ENCODE data around the gene HABP2. TPM values are rescaled to one million over a fixed set of nuclear protein-coding genes. Genes with fewer than 3 reads are reported as not detected.

The HABP2 gene
- total and polyA plus RNA-seq, 2 donors: 0.10 TPM; not detected in 1

GRCh38 chr10:113520690-113521474 lies 32.0 kb upstream of the HABP2 start:
- WGBS: 43% methylated on average over 8 of the region's 8 CpGs
- H3K27ac ChIP-seq (ENCODE audit: low read depth): no peak overlapping the region
- peak; percentile 59 for DNase-seq (ENCODE audit: extremely low spot score)
- no peaks in the 10 kb centered on the region for H3K36me3 ChIP-seq (ENCODE audit: insufficient read depth)
- no peaks in the 10 kb centered on the region for H3K4me1 ChIP-seq (ENCODE audit: insufficient read depth)
- no peak overlapping the region for H3K4me3 ChIP-seq (ENCODE audit: low read depth, low read length)

DNA sequence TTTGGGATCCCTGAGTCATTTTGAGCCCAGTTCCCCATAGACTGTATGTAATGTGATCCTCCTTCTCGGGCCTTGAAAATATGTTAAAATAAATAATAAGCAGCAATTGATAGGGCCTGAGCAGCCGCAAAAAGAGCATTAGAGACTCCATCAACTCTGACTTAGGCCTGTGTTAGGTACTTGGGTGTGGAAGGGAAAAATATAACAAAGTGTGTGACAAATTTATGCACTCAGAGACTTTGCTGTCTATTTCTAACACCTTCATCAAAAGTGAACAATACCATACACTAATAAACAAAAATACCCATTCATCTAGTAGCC lies 31.4 kb upstream of the HABP2 start:
- 56% methylated on average over 2 of the region's 2 CpGs for WGBS
- Histone ChIP-seq H3K4me3 (ENCODE audit: low read depth, low read length) (no peak overlapping the region), H3K27ac (ENCODE audit: low read depth) (no peak overlapping the region), H3K36me3 (ENCODE audit: insufficient read depth) (no peaks in the 10 kb centered on the region), H3K4me1 (ENCODE audit: insufficient read depth) (no peaks in the 10 kb centered on the region)
- DNase-seq (ENCODE audit: extremely low spot score): no peak

DNA sequence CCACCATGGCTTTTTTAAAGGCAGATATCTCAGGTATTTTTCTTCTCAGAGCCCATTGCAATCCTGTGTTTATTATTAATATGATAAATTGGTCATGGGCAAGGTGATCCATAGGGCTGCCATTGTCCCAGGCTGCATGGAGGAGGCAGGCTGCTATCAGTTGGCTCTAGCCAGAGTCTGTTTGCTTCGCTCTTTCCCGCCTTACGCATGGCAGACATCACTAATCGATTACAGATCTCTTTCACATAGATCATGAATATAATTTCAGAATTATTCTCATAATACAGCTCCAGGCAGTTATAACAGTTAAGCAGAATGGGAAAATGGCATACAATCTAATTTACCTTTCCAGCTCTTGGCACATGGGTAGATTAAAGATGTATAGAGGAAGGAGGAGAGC lies 30.4 kb upstream of the HABP2 start:
- Histone ChIP-seq H3K27ac (ENCODE audit: low read depth) (no peak overlapping the region), H3K4me3 (ENCODE audit: low read depth, low read length) (no peak overlapping the region), H3K4me1 (ENCODE audit: insufficient read depth) (no peaks in the 10 kb centered on the region), H3K36me3 (ENCODE audit: insufficient read depth) (no peaks in the 10 kb centered on the region)
- DNase-seq (ENCODE audit: extremely low spot score): no peak
- WGBS: 96% methylated on average over 4 of the region's 4 CpGs

DNA sequence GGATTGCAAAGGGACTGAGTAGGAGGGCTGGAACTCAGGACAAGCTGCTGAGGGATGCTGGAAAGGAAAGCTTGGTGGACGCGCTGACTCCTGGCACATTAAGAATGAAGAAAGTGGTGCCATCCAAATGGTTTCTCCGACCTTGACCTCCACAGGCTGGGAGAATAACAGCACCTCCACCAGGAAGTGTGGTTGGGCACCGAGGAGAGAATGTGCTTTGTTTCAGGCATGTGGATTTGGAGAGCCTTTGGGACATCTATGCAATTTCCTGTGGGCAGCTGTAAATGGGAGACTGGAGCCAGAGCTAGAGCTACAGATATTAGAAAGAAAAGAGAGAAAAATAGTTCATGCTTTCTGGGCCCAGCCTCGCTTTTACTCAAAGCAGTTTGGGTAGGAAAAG lies 29.8 kb upstream of the HABP2 start:
- WGBS: 76% methylated on average over 5 of the region's 5 CpGs
- no peaks in the 10 kb centered on the region for H3K4me1 ChIP-seq (ENCODE audit: insufficient read depth)
- no peak for DNase-seq (ENCODE audit: extremely low spot score)
- no peak overlapping the region for H3K4me3 ChIP-seq (ENCODE audit: low read depth, low read length)
- no peak overlapping the region for H3K27ac ChIP-seq (ENCODE audit: low read depth)
- no peaks in the 10 kb centered on the region for H3K36me3 ChIP-seq (ENCODE audit: insufficient read depth)

GRCh38 chr10:113523628-113524027 lies 29.2 kb upstream of the HABP2 start:
- Histone ChIP-seq H3K4me3 (ENCODE audit: low read depth, low read length) (no peak overlapping the region), H3K27ac (ENCODE audit: low read depth) (no peak overlapping the region), H3K36me3 (ENCODE audit: insufficient read depth) (no peaks in the 10 kb centered on the region), H3K4me1 (ENCODE audit: insufficient read depth) (no peaks in the 10 kb centered on the region)
- 80% methylated on average over 1 of the region's 1 CpG for WGBS
- DNase-seq (ENCODE audit: extremely low spot score): no peak

DNA sequence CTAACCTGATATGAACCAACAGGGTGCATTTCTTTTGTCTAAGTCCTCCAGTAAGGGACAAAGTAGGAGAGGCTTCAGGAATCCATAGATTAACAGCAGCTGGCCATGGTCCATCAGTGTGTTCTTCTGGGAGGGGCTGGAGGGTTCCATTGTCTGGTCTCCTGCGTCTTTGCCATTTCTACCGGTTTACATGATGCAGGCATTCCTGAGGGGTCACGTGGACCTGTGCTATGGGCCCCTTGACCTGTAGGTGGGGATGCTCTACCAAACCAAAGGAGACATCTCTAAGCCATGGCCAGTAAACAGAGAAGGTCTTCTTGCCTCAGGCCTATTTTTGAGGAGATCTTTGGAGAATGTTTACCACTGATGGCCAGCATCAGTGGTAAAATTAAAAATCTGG lies 28.7 kb upstream of the HABP2 start:
- Histone ChIP-seq H3K27ac (ENCODE audit: low read depth) (no peak overlapping the region), H3K36me3 (ENCODE audit: insufficient read depth) (no peaks in the 10 kb centered on the region), H3K4me1 (ENCODE audit: insufficient read depth) (no peaks in the 10 kb centered on the region), H3K4me3 (ENCODE audit: low read depth, low read length) (no peak overlapping the region)
- DNase-seq (ENCODE audit: extremely low spot score): no peak
- 71% methylated on average over 3 of the region's 3 CpGs for WGBS

DNA sequence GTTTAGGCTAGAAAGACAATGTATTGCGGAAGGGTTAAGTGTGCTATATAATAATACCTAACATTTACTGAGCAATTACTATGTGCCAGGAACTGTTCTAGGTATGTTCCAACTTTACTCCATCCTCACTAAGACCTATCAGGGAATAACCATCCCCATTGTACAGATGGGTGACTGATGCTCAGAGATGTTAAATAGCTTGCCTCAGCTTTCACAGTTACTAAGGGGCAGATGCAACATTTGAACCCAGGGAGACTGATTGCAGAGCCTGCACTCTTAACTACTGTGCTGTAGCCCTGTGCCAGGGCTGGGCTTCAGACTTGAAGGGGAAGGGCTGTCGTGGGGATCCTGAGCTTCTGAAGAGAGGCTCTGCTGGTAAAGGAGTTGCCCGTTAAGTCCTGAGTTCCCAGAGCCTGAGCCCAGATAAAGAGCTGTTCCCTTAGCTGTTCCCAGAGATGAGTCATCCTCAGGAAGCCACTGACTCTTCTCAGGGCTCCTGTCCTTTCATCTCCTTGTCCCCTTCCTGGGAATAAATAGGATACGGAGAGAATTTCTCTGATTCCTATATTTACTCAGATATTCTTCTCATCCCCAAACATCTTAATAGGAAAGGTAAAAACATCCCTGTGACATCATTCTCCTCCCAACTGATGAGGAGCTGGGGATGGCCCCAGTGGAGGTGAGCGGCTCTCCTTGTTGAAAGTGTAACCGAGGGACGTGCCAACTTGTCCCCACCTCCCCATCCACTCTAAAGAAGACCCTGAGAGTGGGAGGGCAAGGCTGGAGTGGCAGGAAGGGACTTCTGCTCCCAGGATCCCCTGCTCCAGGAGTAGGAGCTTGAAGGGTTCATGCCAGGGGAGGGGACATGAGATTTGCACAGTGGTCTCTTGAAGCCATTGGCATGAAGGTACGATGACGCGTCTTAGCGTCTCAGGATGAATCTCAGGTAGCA lies 28.0 kb upstream of the HABP2 start:
- 82% methylated on average over 11 of the region's 11 CpGs for WGBS
- H3K4me3 ChIP-seq (ENCODE audit: low read depth, low read length): no peak overlapping the region
- H3K36me3 ChIP-seq (ENCODE audit: insufficient read depth): no peaks in the 10 kb centered on the region
- no peaks in the 10 kb centered on the region for H3K4me1 ChIP-seq (ENCODE audit: insufficient read depth)
- no peak for DNase-seq (ENCODE audit: extremely low spot score)
- no peak overlapping the region for H3K27ac ChIP-seq (ENCODE audit: low read depth)

DNA sequence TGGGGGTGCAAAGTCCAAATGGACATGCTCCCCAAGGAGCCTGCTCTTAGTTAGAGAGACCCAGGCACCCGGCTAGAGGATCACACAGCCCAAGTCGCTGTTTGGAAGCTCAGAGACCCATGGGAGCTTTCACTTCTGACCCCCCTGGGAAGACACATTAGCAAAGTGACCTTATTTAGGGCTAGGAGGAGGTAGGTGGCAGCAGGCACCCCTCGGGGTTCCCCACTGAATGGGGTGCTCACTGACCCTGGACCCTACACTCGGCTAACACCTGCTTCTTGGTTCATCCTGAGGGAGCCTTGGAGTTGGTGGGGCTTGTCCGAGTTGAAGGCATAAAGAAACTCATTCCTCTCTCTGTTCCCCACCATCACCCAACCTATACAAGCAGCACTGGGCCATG lies 27.1 kb upstream of the HABP2 start:
- Histone ChIP-seq H3K4me1 (ENCODE audit: insufficient read depth) (no peaks in the 10 kb centered on the region), H3K27ac (ENCODE audit: low read depth) (no peak overlapping the region), H3K4me3 (ENCODE audit: low read depth, low read length) (no peak overlapping the region), H3K36me3 (ENCODE audit: insufficient read depth) (no peaks in the 10 kb centered on the region)
- 94% methylated on average over 5 of the region's 5 CpGs for WGBS
- no peak for DNase-seq (ENCODE audit: extremely low spot score)

DNA sequence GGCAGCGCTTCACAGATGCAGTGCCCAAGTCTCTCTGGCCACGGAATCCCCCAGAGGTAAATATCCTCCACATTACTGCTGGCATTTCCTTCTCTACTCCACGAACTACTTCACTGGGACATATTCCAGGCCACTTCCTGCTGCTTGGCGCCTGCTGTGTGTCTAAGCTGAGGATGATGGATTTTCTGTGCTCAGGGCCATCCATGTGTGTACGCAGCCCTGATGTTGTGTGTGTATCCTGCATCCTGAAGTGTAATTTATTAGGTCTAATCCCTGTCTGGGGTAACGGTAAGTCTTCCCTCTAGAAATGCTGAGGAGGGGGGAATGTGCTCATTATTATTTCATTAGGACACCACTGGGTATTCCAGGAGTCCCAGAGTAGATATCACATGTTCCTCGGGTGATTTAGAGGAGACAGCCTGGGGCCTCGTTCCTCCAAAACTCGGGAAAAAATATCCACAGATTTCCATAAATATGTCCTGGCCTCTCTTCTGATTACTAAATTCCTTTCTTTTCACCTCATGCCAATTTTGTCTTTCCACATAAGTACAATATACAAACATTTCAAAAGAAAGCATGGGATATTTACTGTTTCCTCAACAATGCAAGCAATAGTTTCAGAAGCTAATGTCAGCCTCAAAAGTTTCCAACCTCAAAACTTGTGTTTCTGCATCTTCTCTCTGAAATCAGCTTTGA lies 25.5 kb upstream of the HABP2 start:
- 49% methylated on average over 9 of the region's 9 CpGs for WGBS
- DNase-seq (ENCODE audit: extremely low spot score): no peak
- Histone ChIP-seq H3K27ac (ENCODE audit: low read depth) (no peak overlapping the region), H3K36me3 (ENCODE audit: insufficient read depth) (no peaks in the 10 kb centered on the region), H3K4me3 (ENCODE audit: low read depth, low read length) (no peak overlapping the region), H3K4me1 (ENCODE audit: insufficient read depth) (no peaks in the 10 kb centered on the region)

DNA sequence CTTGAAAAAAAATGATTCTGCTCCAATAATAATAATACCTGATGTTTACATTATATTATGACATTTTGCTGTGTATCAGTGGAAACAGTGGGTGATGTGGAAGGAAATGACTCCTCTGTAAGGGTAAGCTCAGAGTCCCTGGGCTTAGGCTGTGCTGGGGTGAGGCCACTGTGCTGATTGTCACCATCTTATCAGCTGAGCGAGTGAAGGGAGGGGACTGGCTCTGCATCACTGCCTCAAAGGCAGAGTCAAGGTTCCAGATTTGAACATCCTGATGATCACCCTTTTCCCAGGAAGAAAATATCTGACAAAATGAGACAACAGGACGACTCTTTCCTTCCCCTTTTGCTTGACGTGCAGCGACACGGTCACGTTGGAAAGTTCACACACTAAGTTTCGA lies 24.0 kb upstream of the HABP2 start:
- no peak overlapping the region for H3K27ac ChIP-seq (ENCODE audit: low read depth)
- no peaks in the 10 kb centered on the region for H3K4me1 ChIP-seq (ENCODE audit: insufficient read depth)
- H3K36me3 ChIP-seq (ENCODE audit: insufficient read depth): no peaks in the 10 kb centered on the region
- no peak for DNase-seq (ENCODE audit: extremely low spot score)
- WGBS: 94% methylated on average over 7 of the region's 7 CpGs
- no peak overlapping the region for H3K4me3 ChIP-seq (ENCODE audit: low read depth, low read length)

DNA sequence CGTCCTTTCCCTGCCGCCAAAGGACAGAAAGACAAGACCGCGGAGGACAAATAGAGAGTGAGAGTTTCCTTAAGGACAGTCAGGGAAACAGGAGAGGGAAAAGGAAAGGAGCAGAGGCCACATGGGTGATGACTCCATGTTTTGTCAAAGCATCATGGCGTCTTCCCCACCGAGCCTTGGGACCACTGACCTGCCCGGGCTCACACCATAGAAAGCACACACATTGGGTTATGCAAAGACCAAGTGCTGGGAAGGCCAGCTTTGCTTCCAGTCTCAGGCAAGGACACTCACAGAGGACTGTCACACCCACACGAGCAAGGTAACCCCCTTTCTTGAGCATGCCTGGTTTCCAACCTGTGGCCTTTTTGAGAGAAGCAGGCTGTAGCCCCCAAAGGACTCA lies 23.3 kb upstream of the HABP2 start:
- H3K4me1 ChIP-seq (ENCODE audit: insufficient read depth): no peaks in the 10 kb centered on the region
- DNase-seq (ENCODE audit: extremely low spot score): no peak
- no peak overlapping the region for H3K4me3 ChIP-seq (ENCODE audit: low read depth, low read length)
- H3K36me3 ChIP-seq (ENCODE audit: insufficient read depth): no peaks in the 10 kb centered on the region
- no peak overlapping the region for H3K27ac ChIP-seq (ENCODE audit: low read depth)
- WGBS: 93% methylated on average over 8 of the region's 8 CpGs

DNA sequence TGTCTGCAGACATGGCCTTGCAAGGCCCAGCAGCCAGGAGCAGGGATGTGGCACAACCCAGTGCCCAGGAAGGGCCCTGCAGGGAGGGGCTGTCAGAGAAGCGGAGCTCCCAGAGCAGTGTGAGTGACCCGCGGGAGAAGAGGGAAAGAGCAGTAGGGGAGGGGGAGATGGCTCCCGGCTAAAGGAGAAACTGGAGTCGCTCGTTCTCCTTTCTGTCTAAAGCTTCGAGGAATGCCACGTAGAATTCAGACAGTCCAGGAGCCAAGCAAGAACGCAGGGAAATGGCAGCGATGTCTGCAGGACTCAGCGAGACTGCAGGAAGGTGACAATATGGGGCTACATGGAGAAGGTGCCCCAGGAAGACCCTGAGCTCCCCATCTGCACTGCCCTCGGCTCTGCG lies 22.4 kb upstream of the HABP2 start:
- H3K4me3 ChIP-seq (ENCODE audit: low read depth, low read length): no peak overlapping the region
- WGBS: 79% methylated on average over 13 of the region's 13 CpGs
- no peaks in the 10 kb centered on the region for H3K36me3 ChIP-seq (ENCODE audit: insufficient read depth)
- no peak overlapping the region for H3K27ac ChIP-seq (ENCODE audit: low read depth)
- no peaks in the 10 kb centered on the region for H3K4me1 ChIP-seq (ENCODE audit: insufficient read depth)
- no peak for DNase-seq (ENCODE audit: extremely low spot score)

GRCh38 chr10:113532724-113533123 lies 20.1 kb upstream of the HABP2 start:
- H3K27ac ChIP-seq (ENCODE audit: low read depth): no peak overlapping the region
- no peak overlapping the region for H3K4me3 ChIP-seq (ENCODE audit: low read depth, low read length)
- no peaks in the 10 kb centered on the region for H3K36me3 ChIP-seq (ENCODE audit: insufficient read depth)
- no peak for DNase-seq (ENCODE audit: extremely low spot score)
- no peaks in the 10 kb centered on the region for H3K4me1 ChIP-seq (ENCODE audit: insufficient read depth)
- 87% methylated on average over 3 of the region's 3 CpGs for WGBS

GRCh38 chr10:113533801-113534200 lies 19.1 kb upstream of the HABP2 start:
- no peaks in the 10 kb centered on the region for H3K36me3 ChIP-seq (ENCODE audit: insufficient read depth)
- H3K4me1 ChIP-seq (ENCODE audit: insufficient read depth): no peaks in the 10 kb centered on the region
- 77% methylated on average over 6 of the region's 6 CpGs for WGBS
- H3K4me3 ChIP-seq (ENCODE audit: low read depth, low read length): no peak overlapping the region
- DNase-seq (ENCODE audit: extremely low spot score): no peak
- no peak overlapping the region for H3K27ac ChIP-seq (ENCODE audit: low read depth)
